ENCODE results near the gene TKFC. TPM values are rescaled to one million over a fixed set of nuclear protein-coding genes. Genes with fewer than 3 reads are reported as not detected.

The TKFC gene
- total RNA-seq: 10 to 100 TPM; 50.8 to 51.4 (median 51.1) TPM

GRCh38 chr11:61332797-61333549 is at the start of gene TKFC, which contains the start of gene DDB1:
Gene TKFC, plus strand, starts transcription at chr11:61333228. Its CDS starts 1,501 bp downstream, at chr11:61334729.
Gene DDB1, minus strand, starts transcription at chr11:61333105. Its CDS starts 137 bp downstream, at chr11:61332968.
- DNase-seq (peak; percentile 97), ATAC-seq (peak; percentile 95)
- Mint-ChIP-seq H3K27me3 (ENCODE audit: low read depth) (no peaks in the 10 kb centered on the region), H3K4me1 (ENCODE audit: low read depth) (peaks cover 52% of the 10 kb centered on the region), H3K36me3 (ENCODE audit: insufficient read depth) (peaks cover 17% of the 10 kb centered on the region), H3K9me3 (no peaks in the 10 kb centered on the region), H3K4me3 (peak within 1 kb of the TSS; percentile 92)

GRCh38 chr11:61283613-61284012 is 49.4 kb upstream of the TKFC start:
- H3K36me3 Mint-ChIP-seq (ENCODE audit: insufficient read depth): peaks cover 3% of the 10 kb centered on the region
- ATAC-seq (no peak), DNase-seq (no peak)
- H3K9me3 Mint-ChIP-seq: no peaks in the 10 kb centered on the region
- H3K27me3 Mint-ChIP-seq (ENCODE audit: low read depth): peaks cover 3% of the 10 kb centered on the region
- no peaks in the 10 kb centered on the region for H3K4me1 Mint-ChIP-seq (ENCODE audit: low read depth)
- no peak overlapping the region for H3K4me3 Mint-ChIP-seq

GRCh38 chr11:61287338-61287977 is 45.6 kb upstream of the TKFC start:
- DNase-seq: no peak
- no peaks in the 10 kb centered on the region for H3K4me1 Mint-ChIP-seq (ENCODE audit: low read depth)
- no peak overlapping the region for H3K4me3 Mint-ChIP-seq
- H3K27me3 Mint-ChIP-seq (ENCODE audit: low read depth): peaks cover 8% of the 10 kb centered on the region
- H3K9me3 Mint-ChIP-seq: no peaks in the 10 kb centered on the region
- H3K36me3 Mint-ChIP-seq (ENCODE audit: insufficient read depth): peaks cover 3% of the 10 kb centered on the region
- ATAC-seq: no peak

- Mint-ChIP-seq H3K9me3 (no peaks in the 10 kb centered on the region), H3K36me3 (ENCODE audit: insufficient read depth) (peaks cover 3% of the 10 kb centered on the region), H3K4me3 (no peak overlapping the region), H3K4me1 (ENCODE audit: low read depth) (peaks cover 12% of the 10 kb centered on the region), H3K27me3 (ENCODE audit: low read depth) (peaks cover 21% of the 10 kb centered on the region)
- ATAC-seq (no peak), DNase-seq (no peak)
Observed at GRCh38 chr11:61290905-61291690, 41.9 kb upstream of the TKFC start.

GRCh38 chr11:61292356-61292755 is 40.7 kb upstream of the TKFC start:
- H3K4me3 Mint-ChIP-seq: peak overlapping the region; percentile 6
- H3K4me1 Mint-ChIP-seq (ENCODE audit: low read depth): peaks cover 12% of the 10 kb centered on the region
- H3K9me3 Mint-ChIP-seq: no peaks in the 10 kb centered on the region
- ATAC-seq (no peak), DNase-seq (no peak)
- H3K36me3 Mint-ChIP-seq (ENCODE audit: insufficient read depth): peaks cover 6% of the 10 kb centered on the region
- H3K27me3 Mint-ChIP-seq (ENCODE audit: low read depth): peaks cover 21% of the 10 kb centered on the region

GRCh38 chr11:61293867-61294716 is 38.9 kb upstream of the TKFC start:
- ATAC-seq (peak; percentile 51 to 52), DNase-seq (peak; percentile 31)
- Mint-ChIP-seq H3K4me1 (ENCODE audit: low read depth) (peaks cover 26% of the 10 kb centered on the region), H3K9me3 (no peaks in the 10 kb centered on the region), H3K36me3 (ENCODE audit: insufficient read depth) (peaks cover 18% of the 10 kb centered on the region), H3K4me3 (peak overlapping the region; percentile 84), H3K27me3 (ENCODE audit: low read depth) (peaks cover 18% of the 10 kb centered on the region)

- H3K4me3 Mint-ChIP-seq: peak within 1 kb of the TSS; percentile 84
- H3K9me3 Mint-ChIP-seq: no peaks in the 10 kb centered on the region
- ATAC-seq (peak; percentile 87 to 91), DNase-seq (peak; percentile 60)
- H3K4me1 Mint-ChIP-seq (ENCODE audit: low read depth): peaks cover 31% of the 10 kb centered on the region
- H3K27me3 Mint-ChIP-seq (ENCODE audit: low read depth): peaks cover 18% of the 10 kb centered on the region
- peaks cover 22% of the 10 kb centered on the region for H3K36me3 Mint-ChIP-seq (ENCODE audit: insufficient read depth)
Observed at GRCh38 chr11:61294717-61295595, 38.1 kb upstream of the TKFC start, which contains the start of gene VWCE. Gene VWCE, minus strand, starts transcription at chr11:61295316. Its CDS starts 279 bp downstream, at chr11:61295037.

- ATAC-seq (no peak), DNase-seq (no peak)
- no peaks in the 10 kb centered on the region for H3K9me3 Mint-ChIP-seq
- peaks cover 18% of the 10 kb centered on the region for H3K27me3 Mint-ChIP-seq (ENCODE audit: low read depth)
- H3K36me3 Mint-ChIP-seq (ENCODE audit: insufficient read depth): peaks cover 28% of the 10 kb centered on the region
- peaks cover 31% of the 10 kb centered on the region for H3K4me1 Mint-ChIP-seq (ENCODE audit: low read depth)
- H3K4me3 Mint-ChIP-seq: peak overlapping the region; percentile 53
Observed at GRCh38 chr11:61295596-61295926, 37.5 kb upstream of the TKFC start.

GRCh38 chr11:61297341-61297740 is 35.7 kb upstream of the TKFC start:
- H3K27me3 Mint-ChIP-seq (ENCODE audit: low read depth): peaks cover 14% of the 10 kb centered on the region

GRCh38 chr11:61297746-61298145 is 35.3 kb upstream of the TKFC start:
- peaks cover 10% of the 10 kb centered on the region for H3K27me3 Mint-ChIP-seq (ENCODE audit: low read depth)
- H3K4me3 Mint-ChIP-seq: no peak overlapping the region

More at GRCh38 chr11:61297341-61297740, 35.7 kb upstream of the TKFC start:
- Mint-ChIP-seq H3K9me3 (no peaks in the 10 kb centered on the region), H3K4me3 (no peak overlapping the region), H3K4me1 (ENCODE audit: low read depth) (peaks cover 33% of the 10 kb centered on the region), H3K36me3 (ENCODE audit: insufficient read depth) (peaks cover 41% of the 10 kb centered on the region)
- ATAC-seq (no peak), DNase-seq (no peak)

GRCh38 chr11:61298663-61299244 is 34.3 kb upstream of the TKFC start:
- ATAC-seq (no peak), DNase-seq (no peak)
- Mint-ChIP-seq H3K36me3 (ENCODE audit: insufficient read depth) (peaks cover 47% of the 10 kb centered on the region), H3K9me3 (no peaks in the 10 kb centered on the region), H3K4me1 (ENCODE audit: low read depth) (peaks cover 27% of the 10 kb centered on the region), H3K4me3 (no peak overlapping the region), H3K27me3 (ENCODE audit: low read depth) (peaks cover 3% of the 10 kb centered on the region)

More at GRCh38 chr11:61297746-61298145, 35.3 kb upstream of the TKFC start:
- peaks cover 33% of the 10 kb centered on the region for H3K4me1 Mint-ChIP-seq (ENCODE audit: low read depth)
- peaks cover 42% of the 10 kb centered on the region for H3K36me3 Mint-ChIP-seq (ENCODE audit: insufficient read depth)
- H3K9me3 Mint-ChIP-seq: no peaks in the 10 kb centered on the region
- ATAC-seq: no peak
- no peak for DNase-seq

GRCh38 chr11:61302550-61302949 is 30.5 kb upstream of the TKFC start:
- peaks cover 21% of the 10 kb centered on the region for H3K4me1 Mint-ChIP-seq (ENCODE audit: low read depth)
- H3K27me3 Mint-ChIP-seq (ENCODE audit: low read depth): no peaks in the 10 kb centered on the region
- no peak overlapping the region for H3K4me3 Mint-ChIP-seq
- no peaks in the 10 kb centered on the region for H3K9me3 Mint-ChIP-seq
- ATAC-seq (no peak), DNase-seq (no peak)
- peaks cover 52% of the 10 kb centered on the region for H3K36me3 Mint-ChIP-seq (ENCODE audit: insufficient read depth)

Measured in activated T-cell treated with anti-CD3 and anti-CD28 coated beads, Interleukin-2, amount 50 U/mL, for 4 hours (primary cell).